Kidney (tissue), 14 donors: ENCODE measurements around the gene IRAK2. TPM values are rescaled to one million over a fixed set of nuclear protein-coding genes. Genes with fewer than 3 reads are reported as not detected.
A peak's percentile ranks its signal among the peaks of the same experiment; 100 is the strongest.

ENCODE experiments used
- DNase-seq, 5 donors: peaks; one replicate each; pipeline ENCODE4 v3.0.0-alpha.2; 2013 to 2020
- FAIRE-seq: peaks from 2 replicates; lab custom pipeline; 2012; peaks lifted over from hg19 to GRCh38; lab: Jason Lieb, UNC
- H3K27ac ChIP-seq, 2 donors: one replicate each; pipeline ENCODE4 v1.7.0; 2013; ENCODE audit warnings: low read depth in 2 of 2, low read length in 2 of 2, inconsistent platforms in 1 of 2
- H3K27me3 ChIP-seq: one replicate; pipeline ENCODE4 v1.7.1; 2013; ENCODE audit warnings: low read length, inconsistent platforms; ENCODE audit not compliant: control insufficient read depth, insufficient read depth
- H3K36me3 ChIP-seq, 3 donors: one replicate each; pipeline versions ENCODE4 v1.7.0 to v1.7.1; 2013; ENCODE audit warnings: low read length in 3 of 3, control low read depth in 1 of 3, inconsistent platforms in 1 of 3; ENCODE audit not compliant: insufficient read depth in 3 of 3, control insufficient read depth in 2 of 3
- H3K4me1 ChIP-seq, 3 donors: one replicate each; pipeline versions ENCODE4 v1.7.0 to v1.7.1; 2013; ENCODE audit warnings: low read length in 3 of 3, inconsistent platforms in 1 of 3, low read depth in 1 of 3; ENCODE audit not compliant: control insufficient read depth in 2 of 3, insufficient read depth in 2 of 3
- H3K4me3 ChIP-seq, 3 donors: one replicate each; pipeline versions ENCODE4 v1.7.0 to v1.8.1; 2013; ENCODE audit warnings: low read length in 3 of 3, control low read depth in 1 of 3, inconsistent platforms in 1 of 3
- H3K9ac ChIP-seq, 3 donors: one replicate each; pipeline versions ENCODE4 v1.7.0 to v1.7.1; 2013; ENCODE audit warnings: low read length in 3 of 3, control low read depth in 1 of 3, inconsistent platforms in 1 of 3
- H3K9me3 ChIP-seq, 3 donors: one replicate each; pipeline versions ENCODE4 v1.7.0 to v1.7.1; 2013; ENCODE audit warnings: low read length in 3 of 3, control low read depth in 1 of 3, inconsistent platforms in 1 of 3; ENCODE audit not compliant: control insufficient read depth in 2 of 3, insufficient read depth in 1 of 3
- intact Hi-C: fragments of 100-400 bp; cut with DNase I; formaldehyde crosslinking; loops from one replicate; pipeline ENCODE4 v1.11.1; 2022
- polyA plus RNA-seq: library from polyadenylated mRNA; stranded (reverse); fragments of 350-450 nt; fragmentation: Illumina TruSeq; extraction: RNeasy Lipid Tissue Mini Kit (QIAGEN cat#74804); gene quantifications from one replicate; pipeline ENCODE4 v1.2.3, GENCODE V29; 2014; ENCODE audit warnings: low read depth, low replicate concordance; ENCODE audit not compliant: insufficient read depth
- total RNA-seq: library from RNA; stranded (reverse); fragmentation: NEBNext Ultra II Directional; extraction: Animal tissue kit (Norgen Biotek cat#: 25700); gene quantifications from one replicate; pipeline ENCODE4 v1.2.1, GENCODE V29; 2021
- TF ChIP-seq, protein P1 (sequence below): IDR thresholded peaks from 3 replicates; pipeline ENCODE4 v1.5.1; 2012; ENCODE audit warnings: mild to moderate bottlenecking, moderate library complexity, borderline replicate concordance; ENCODE audit not compliant: insufficient read depth; ENCODE audit errors: extremely low read depth
- donor health status: control.
- donor health status: control.
- donor health status: control.
- donor health status: control.
- donor health status: control.
- donor health status: DM: yes; HTN: yes; CAD: no.
- donor health status: Normal renal cell carcinoma (clear cell type).

IRAK2 gene
- total and polyA plus RNA-seq, 2 donors from 2014 or later = 1.2 to 8.9 TPM

DNA sequence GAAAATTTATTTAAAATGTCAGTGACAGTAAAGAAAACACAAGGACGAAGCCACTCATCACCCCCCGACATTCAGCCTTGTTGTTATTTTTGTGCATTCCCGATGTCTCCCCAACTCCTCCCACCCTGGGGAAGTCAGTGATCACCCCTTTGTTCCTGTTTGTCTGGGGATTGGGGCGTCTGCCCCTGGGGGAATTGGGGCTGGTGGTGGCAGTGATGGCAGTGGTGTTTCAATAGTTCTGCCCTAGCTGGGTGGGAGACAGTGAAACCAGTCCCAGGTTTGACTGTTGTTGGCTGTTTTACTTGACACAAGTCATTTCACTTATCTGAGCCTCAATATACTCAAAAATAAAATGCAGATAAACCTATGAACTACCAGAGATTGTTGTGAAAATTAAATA lies 33.5 kb downstream of the IRAK2 start:
- no peak for FAIRE-seq
- intact Hi-C loops = no loop called here
- no peak for DNase-seq
- TF ChIP-seq, protein P1, sequence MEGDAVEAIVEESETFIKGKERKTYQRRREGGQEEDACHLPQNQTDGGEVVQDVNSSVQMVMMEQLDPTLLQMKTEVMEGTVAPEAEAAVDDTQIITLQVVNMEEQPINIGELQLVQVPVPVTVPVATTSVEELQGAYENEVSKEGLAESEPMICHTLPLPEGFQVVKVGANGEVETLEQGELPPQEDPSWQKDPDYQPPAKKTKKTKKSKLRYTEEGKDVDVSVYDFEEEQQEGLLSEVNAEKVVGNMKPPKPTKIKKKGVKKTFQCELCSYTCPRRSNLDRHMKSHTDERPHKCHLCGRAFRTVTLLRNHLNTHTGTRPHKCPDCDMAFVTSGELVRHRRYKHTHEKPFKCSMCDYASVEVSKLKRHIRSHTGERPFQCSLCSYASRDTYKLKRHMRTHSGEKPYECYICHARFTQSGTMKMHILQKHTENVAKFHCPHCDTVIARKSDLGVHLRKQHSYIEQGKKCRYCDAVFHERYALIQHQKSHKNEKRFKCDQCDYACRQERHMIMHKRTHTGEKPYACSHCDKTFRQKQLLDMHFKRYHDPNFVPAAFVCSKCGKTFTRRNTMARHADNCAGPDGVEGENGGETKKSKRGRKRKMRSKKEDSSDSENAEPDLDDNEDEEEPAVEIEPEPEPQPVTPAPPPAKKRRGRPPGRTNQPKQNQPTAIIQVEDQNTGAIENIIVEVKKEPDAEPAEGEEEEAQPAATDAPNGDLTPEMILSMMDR = no peak
- Histone ChIP-seq H3K36me3 (no peaks in the 10 kb centered on the region), H3K27ac (no peak overlapping the region), H3K4me1 (peaks cover 0 to 8% (median 7%) of the 10 kb centered on the region in 3 donors), H3K4me3 (no peak overlapping the region), H3K9ac (no peak overlapping the region), H3K9me3 (no peaks in the 10 kb centered on the region), H3K27me3 (no peaks in the 10 kb centered on the region)

DNA sequence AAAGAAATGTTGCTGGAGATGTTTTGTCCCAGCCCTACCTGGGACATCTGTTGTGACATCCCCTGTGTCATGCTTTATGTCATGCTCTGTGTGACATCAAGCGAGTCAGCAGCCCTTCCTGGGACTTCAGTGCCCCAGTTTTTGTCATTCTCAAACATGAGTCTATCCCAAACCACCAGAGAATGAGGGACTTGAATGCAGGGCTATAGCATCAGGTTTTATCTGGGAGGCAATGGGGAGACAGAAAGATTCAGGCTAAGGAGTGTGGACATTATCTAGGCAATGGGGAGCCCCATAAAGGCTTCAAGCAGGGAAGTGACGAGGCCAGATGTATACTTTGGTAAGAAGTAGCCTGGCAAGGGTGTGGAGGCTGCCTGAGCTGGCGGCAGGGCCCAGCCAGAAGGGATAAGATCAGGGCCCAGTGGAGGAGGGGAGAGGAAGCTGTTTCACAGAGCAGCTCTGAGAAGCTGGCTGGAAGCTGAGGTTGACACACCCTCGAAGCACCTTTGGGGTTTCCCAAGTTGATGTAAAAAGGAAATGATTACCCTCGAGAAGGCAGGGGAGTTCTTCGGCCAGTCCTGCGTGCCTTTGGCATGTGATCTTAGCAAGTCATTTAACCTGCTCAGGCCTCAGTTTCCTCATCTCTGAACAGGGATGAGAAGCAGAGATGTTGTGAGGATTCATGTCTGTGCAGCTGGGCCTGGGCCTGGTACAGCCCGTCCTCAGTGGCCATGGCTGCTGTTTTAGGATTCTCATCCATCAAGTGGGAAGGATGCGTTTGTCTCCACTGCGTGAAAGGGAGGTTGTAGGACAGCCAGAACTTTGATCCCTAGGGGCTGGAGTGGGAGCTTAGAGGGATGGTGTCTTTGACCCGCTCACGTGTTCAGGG lies 34.3 kb downstream of the IRAK2 start:
- H3K27ac ChIP-seq = peak overlapping the region in 1 of 2 donors; percentile 50
- no peaks in the 10 kb centered on the region for H3K9me3 ChIP-seq
- TF ChIP-seq, protein P1 = no peak

DNA sequence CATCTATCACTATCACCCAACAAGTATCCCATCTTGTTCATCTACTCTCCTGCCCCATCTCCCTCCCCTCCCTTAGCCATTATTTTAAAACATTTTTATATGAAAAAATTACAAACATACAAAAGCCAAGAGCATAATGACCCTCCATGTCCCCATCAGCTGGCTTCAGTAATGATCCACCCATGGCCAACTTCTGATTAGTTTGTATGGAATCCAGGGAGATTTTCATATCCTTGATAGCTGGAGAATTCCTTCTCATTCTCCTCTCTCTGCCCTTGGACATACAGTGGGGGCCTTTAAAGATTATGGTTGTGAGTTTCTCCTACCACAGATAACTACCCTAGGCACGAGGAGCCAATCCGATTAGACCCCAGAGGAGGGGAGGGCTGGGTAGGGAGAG lies 40.2 kb downstream of the IRAK2 start:
- Histone ChIP-seq H3K9me3 (no peaks in the 10 kb centered on the region), H3K36me3 (no peaks in the 10 kb centered on the region), H3K4me3 (no peak overlapping the region), H3K9ac (no peak overlapping the region), H3K4me1 (peaks cover 0 to 6% (median 3%) of the 10 kb centered on the region in 3 donors), H3K27ac (no peak overlapping the region), H3K27me3 (no peaks in the 10 kb centered on the region)
- intact Hi-C loops = no loop called here
- TF ChIP-seq, protein P1 = no peak
- DNase-seq (no peak), FAIRE-seq (no peak)

More for the DNA sequence above, 34.3 kb downstream of the IRAK2 start:
- FAIRE-seq (no peak), DNase-seq (no peak)
- no peaks in the 10 kb centered on the region for H3K27me3 ChIP-seq
- H3K9ac ChIP-seq = peak overlapping the region in 1 of 3 donors; percentile 26
- intact Hi-C loops = no loop called here
- no peak overlapping the region for H3K4me3 ChIP-seq
- no peaks in the 10 kb centered on the region for H3K36me3 ChIP-seq
- H3K4me1 ChIP-seq = peaks cover 0 to 8% (median 6%) of the 10 kb centered on the region in 3 donors
